T follicular helper cell (primary cell): ENCODE results near the gene PTPRT.

Experiments used
- DNase-seq: peaks from one replicate; pipeline ENCODE4 v3.0.0-alpha.2; 2020; ENCODE audit warnings: low read depth

The PTPRT gene

GRCh38 chr20:42549496-42549895 lies 640.2 kb downstream of the PTPRT start:
- no peak for DNase-seq

GRCh38 chr20:42544926-42545325 lies 644.8 kb downstream of the PTPRT start:
- no peak for DNase-seq

- DNase-seq: no peak
Measured at GRCh38 chr20:42532831-42533230, 656.9 kb downstream of the PTPRT start.

GRCh38 chr20:42531508-42531961 lies 658.2 kb downstream of the PTPRT start:
- no peak for DNase-seq

- no peak for DNase-seq
Measured at GRCh38 chr20:42530855-42531448, 658.8 kb downstream of the PTPRT start.

- no peak for DNase-seq
Measured at GRCh38 chr20:42530191-42530590, 659.5 kb downstream of the PTPRT start.

GRCh38 chr20:42524058-42524457 lies 665.6 kb downstream of the PTPRT start:
- DNase-seq: no peak

- no peak for DNase-seq
Measured at GRCh38 chr20:42516692-42517091, 673.0 kb downstream of the PTPRT start.

GRCh38 chr20:42510686-42511085 lies 679.0 kb downstream of the PTPRT start:
- no peak for DNase-seq

- no peak for DNase-seq
Measured at GRCh38 chr20:42507874-42508273, 681.8 kb downstream of the PTPRT start.

GRCh38 chr20:42506397-42506796 lies 683.3 kb downstream of the PTPRT start:
- no peak for DNase-seq

- DNase-seq: no peak
Measured at GRCh38 chr20:42502591-42502990, 687.1 kb downstream of the PTPRT start.

GRCh38 chr20:42496595-42496994 lies 693.1 kb downstream of the PTPRT start:
- DNase-seq: no peak

- no peak for DNase-seq
Measured at GRCh38 chr20:42494290-42494689, 695.4 kb downstream of the PTPRT start.

- DNase-seq: no peak
Measured at GRCh38 chr20:42493001-42493400, 696.7 kb downstream of the PTPRT start.

- no peak for DNase-seq
Measured at GRCh38 chr20:42492290-42492689, 697.4 kb downstream of the PTPRT start.

GRCh38 chr20:42485556-42485955 lies 704.1 kb downstream of the PTPRT start:
- no peak for DNase-seq

GRCh38 chr20:42484790-42485375 lies 704.8 kb downstream of the PTPRT start:
- no peak for DNase-seq

GRCh38 chr20:42484335-42484734 lies 705.4 kb downstream of the PTPRT start:
- DNase-seq: no peak

GRCh38 chr20:42483730-42484303 lies 705.9 kb downstream of the PTPRT start:
- no peak for DNase-seq

- DNase-seq: no peak
Measured at GRCh38 chr20:42482808-42483207, 706.9 kb downstream of the PTPRT start.

GRCh38 chr20:42475773-42476172 lies 713.9 kb downstream of the PTPRT start:
- no peak for DNase-seq

- DNase-seq: no peak
Measured at GRCh38 chr20:42474646-42475045, 715.1 kb downstream of the PTPRT start.

GRCh38 chr20:42472198-42472597 lies 717.5 kb downstream of the PTPRT start:
- no peak for DNase-seq
